Liver (tissue), 3 donors: ENCODE results near the gene MRPS7.

Experiments
- EGR1 ChIP-seq, 2 donors: IDR thresholded peaks; 2 replicates each; pipeline ENCODE4 v1.6.1; 2016 to 2018; ENCODE audit warnings: antibody characterized with exemption in 2 of 2, low read depth in 2 of 2
- FOXA1 ChIP-seq: IDR thresholded peaks from 2 replicates; pipeline ENCODE4 v1.6.1; 2016; ENCODE audit warnings: antibody characterized with exemption
- GABPA ChIP-seq, 2 donors: IDR thresholded peaks in 1 of 2; conservative IDR thresholded peaks in 1 of 2; 2 replicates each; pipeline ENCODE4 v1.6.1; 2016; ENCODE audit warnings: antibody characterized with exemption in 2 of 2, mild to moderate bottlenecking in 1 of 2, moderate library complexity in 1 of 2
- HNF4G ChIP-seq: IDR thresholded peaks from 2 replicates; pipeline ENCODE4 v1.6.1; 2016; ENCODE audit warnings: antibody characterized with exemption
- MAX ChIP-seq: IDR thresholded peaks from 2 replicates; pipeline ENCODE4 v1.6.1; 2016; ENCODE audit warnings: antibody characterized with exemption
- RAD21 ChIP-seq, 2 donors: IDR thresholded peaks; 2 replicates each; pipeline ENCODE4 v1.6.1; 2016; ENCODE audit warnings: antibody characterized with exemption in 2 of 2, mild to moderate bottlenecking in 2 of 2
- REST ChIP-seq: IDR thresholded peaks from 2 replicates; pipeline ENCODE4 v1.6.1; 2016; ENCODE audit warnings: antibody characterized with exemption, mild to moderate bottlenecking
- SP1 ChIP-seq: IDR thresholded peaks from 2 replicates; pipeline ENCODE4 v1.6.1; 2018; ENCODE audit warnings: antibody characterized with exemption, mild to moderate bottlenecking
- TAF1 ChIP-seq: conservative IDR thresholded peaks from 2 replicates; pipeline ENCODE4 v1.6.1; 2016; ENCODE audit warnings: antibody characterized with exemption, mild to moderate bottlenecking
- YY1 ChIP-seq: IDR thresholded peaks from 2 replicates; pipeline ENCODE4 v1.6.1; 2016; ENCODE audit warnings: antibody characterized with exemption, mild to moderate bottlenecking
- TF ChIP-seq, protein P1 (sequence below): fragments of 150-350 bp; IDR thresholded peaks from 2 replicates; pipeline ENCODE4 v1.5.1; 2017; ENCODE audit warnings: improper control_type of control experiment, low read depth, low read length; ENCODE audit not compliant: missing input control
- TF ChIP-seq, protein P2 (sequence below): IDR thresholded peaks from 2 replicates; pipeline ENCODE4 v1.6.1; 2016; ENCODE audit warnings: antibody characterized with exemption
- TF ChIP-seq, protein P3 (sequence below): IDR thresholded peaks from 2 replicates; pipeline ENCODE4 v1.6.1; 2016; ENCODE audit warnings: antibody characterized with exemption
- donor health status: healthy.
- donor health status: healthy.

DNA sequence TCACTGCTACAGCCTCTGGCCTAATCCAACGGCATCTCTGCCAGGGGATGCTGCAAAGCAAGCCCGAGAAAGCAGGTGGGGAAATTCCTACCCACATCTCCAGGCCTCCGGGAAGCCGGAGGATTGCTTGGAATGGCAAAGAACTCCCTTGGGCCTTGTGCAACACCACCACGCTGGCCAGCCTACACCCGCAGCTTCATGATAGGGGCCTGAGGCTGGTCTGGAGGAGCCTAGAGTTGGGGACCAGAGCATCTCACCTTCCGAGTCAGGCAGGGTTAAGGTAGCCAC, 20.6 kb upstream of the MRPS7 start:
- TF ChIP-seq GABPA (IDR thresholded peaks at IDR 0.05 in 1 of 2, conservative IDR thresholded peaks at IDR 0.05 in 1 of 2) (no peak), EGR1 (IDR thresholded peaks at IDR 0.05; ENCODE audit: low read depth in 2 of 2) (no peak), MAX (no peak), YY1 (no peak), REST (no peak), FOXA1 (no peak), TAF1 (no peak), SP1 (no peak), RAD21 (IDR thresholded peaks at IDR 0.05) (no peak), HNF4G (no peak)
- TF ChIP-seq, protein P1, sequence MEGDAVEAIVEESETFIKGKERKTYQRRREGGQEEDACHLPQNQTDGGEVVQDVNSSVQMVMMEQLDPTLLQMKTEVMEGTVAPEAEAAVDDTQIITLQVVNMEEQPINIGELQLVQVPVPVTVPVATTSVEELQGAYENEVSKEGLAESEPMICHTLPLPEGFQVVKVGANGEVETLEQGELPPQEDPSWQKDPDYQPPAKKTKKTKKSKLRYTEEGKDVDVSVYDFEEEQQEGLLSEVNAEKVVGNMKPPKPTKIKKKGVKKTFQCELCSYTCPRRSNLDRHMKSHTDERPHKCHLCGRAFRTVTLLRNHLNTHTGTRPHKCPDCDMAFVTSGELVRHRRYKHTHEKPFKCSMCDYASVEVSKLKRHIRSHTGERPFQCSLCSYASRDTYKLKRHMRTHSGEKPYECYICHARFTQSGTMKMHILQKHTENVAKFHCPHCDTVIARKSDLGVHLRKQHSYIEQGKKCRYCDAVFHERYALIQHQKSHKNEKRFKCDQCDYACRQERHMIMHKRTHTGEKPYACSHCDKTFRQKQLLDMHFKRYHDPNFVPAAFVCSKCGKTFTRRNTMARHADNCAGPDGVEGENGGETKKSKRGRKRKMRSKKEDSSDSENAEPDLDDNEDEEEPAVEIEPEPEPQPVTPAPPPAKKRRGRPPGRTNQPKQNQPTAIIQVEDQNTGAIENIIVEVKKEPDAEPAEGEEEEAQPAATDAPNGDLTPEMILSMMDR, result no peak
- TF ChIP-seq, protein P2, sequence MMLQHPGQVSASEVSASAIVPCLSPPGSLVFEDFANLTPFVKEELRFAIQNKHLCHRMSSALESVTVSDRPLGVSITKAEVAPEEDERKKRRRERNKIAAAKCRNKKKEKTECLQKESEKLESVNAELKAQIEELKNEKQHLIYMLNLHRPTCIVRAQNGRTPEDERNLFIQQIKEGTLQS, result no peak
- TF ChIP-seq, protein P3, sequence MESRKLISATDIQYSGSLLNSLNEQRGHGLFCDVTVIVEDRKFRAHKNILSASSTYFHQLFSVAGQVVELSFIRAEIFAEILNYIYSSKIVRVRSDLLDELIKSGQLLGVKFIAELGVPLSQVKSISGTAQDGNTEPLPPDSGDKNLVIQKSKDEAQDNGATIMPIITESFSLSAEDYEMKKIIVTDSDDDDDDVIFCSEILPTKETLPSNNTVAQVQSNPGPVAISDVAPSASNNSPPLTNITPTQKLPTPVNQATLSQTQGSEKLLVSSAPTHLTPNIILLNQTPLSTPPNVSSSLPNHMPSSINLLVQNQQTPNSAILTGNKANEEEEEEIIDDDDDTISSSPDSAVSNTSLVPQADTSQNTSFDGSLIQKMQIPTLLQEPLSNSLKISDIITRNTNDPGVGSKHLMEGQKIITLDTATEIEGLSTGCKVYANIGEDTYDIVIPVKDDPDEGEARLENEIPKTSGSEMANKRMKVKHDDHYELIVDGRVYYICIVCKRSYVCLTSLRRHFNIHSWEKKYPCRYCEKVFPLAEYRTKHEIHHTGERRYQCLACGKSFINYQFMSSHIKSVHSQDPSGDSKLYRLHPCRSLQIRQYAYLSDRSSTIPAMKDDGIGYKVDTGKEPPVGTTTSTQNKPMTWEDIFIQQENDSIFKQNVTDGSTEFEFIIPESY, result no peak
